ES-I3 (cell line): ENCODE data around the gene PTCH1.

Experiments
- H3K36me3 ChIP-seq: 2 replicates; pipeline ENCODE4 v1.6.1; 2013; ENCODE audit warnings: mild to moderate bottlenecking, low read length, control low read depth, moderate library complexity; ENCODE audit not compliant: insufficient read depth
- H3K4me1 ChIP-seq: 2 replicates; pipeline ENCODE4 v1.6.1; 2013; ENCODE audit warnings: mild to moderate bottlenecking, control low read depth, low read length; ENCODE audit not compliant: insufficient read depth
- H3K9ac ChIP-seq: 2 replicates; pipeline ENCODE4 v1.6.1; 2013; ENCODE audit warnings: low read depth, mild to moderate bottlenecking, low read length, moderate library complexity
- H3K9me3 ChIP-seq: 2 replicates; pipeline ENCODE4 v1.6.1; 2013; ENCODE audit warnings: mild to moderate bottlenecking, low read length, moderate library complexity; ENCODE audit not compliant: control insufficient read depth, insufficient read depth

PTCH1 gene

GRCh38 chr9:95455714-95456113, 61.1 kb downstream of the PTCH1 start:
- H3K9me3 ChIP-seq: no peaks in the 10 kb centered on the region
- peaks cover 5% of the 10 kb centered on the region; the same call in 1 of the 2 replicates for H3K4me1 ChIP-seq
- no peak overlapping the region for H3K9ac ChIP-seq
- H3K36me3 ChIP-seq: peaks cover 9% of the 10 kb centered on the region; the same call in 1 of the 2 replicates

DNA sequence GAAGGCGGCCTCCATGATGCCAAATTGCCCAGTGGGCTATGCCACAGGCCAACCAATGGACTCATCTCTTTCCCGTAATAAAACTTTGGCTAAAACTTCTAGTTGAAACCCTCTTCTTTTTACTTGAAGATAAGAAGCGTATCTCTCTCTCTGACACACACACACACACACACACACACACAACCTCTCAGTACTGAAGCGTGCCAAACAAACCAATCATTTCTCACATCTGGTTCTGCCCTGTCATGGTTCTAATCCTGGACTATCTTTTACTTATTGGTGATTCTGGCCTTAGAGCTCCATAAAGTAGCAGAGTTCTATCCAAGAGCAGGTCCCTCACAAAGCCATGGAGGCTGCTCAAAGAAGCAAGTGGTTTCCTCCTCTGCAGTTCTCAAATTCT, 64.6 kb downstream of the PTCH1 start:
- peaks cover 20% of the 10 kb centered on the region for H3K4me1 ChIP-seq
- H3K9me3 ChIP-seq: no peaks in the 10 kb centered on the region
- no peak overlapping the region for H3K9ac ChIP-seq
- peaks cover 12% of the 10 kb centered on the region; the same call in 1 of the 2 replicates for H3K36me3 ChIP-seq

DNA sequence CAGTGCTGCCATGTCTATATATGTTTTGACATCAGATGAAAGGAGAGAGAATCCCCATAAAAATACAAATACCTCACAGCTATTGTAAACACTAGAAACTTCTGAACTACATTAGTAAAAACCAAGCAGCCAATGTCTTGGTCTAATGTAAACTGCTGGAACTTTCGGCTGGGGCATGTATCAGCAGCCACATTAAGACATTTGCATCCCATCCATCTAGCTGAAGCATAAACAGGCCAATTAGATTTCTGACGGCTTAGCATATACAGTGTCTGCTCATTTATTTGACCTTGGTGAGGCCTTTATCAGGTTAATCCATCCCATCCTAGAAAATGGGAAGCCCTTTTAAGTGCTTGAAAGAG, 65.7 kb downstream of the PTCH1 start:
- Histone ChIP-seq H3K9ac (no peak overlapping the region), H3K4me1 (peaks cover 20% of the 10 kb centered on the region), H3K9me3 (no peaks in the 10 kb centered on the region), H3K36me3 (peaks cover 12% of the 10 kb centered on the region; the same call in 1 of the 2 replicates)

DNA sequence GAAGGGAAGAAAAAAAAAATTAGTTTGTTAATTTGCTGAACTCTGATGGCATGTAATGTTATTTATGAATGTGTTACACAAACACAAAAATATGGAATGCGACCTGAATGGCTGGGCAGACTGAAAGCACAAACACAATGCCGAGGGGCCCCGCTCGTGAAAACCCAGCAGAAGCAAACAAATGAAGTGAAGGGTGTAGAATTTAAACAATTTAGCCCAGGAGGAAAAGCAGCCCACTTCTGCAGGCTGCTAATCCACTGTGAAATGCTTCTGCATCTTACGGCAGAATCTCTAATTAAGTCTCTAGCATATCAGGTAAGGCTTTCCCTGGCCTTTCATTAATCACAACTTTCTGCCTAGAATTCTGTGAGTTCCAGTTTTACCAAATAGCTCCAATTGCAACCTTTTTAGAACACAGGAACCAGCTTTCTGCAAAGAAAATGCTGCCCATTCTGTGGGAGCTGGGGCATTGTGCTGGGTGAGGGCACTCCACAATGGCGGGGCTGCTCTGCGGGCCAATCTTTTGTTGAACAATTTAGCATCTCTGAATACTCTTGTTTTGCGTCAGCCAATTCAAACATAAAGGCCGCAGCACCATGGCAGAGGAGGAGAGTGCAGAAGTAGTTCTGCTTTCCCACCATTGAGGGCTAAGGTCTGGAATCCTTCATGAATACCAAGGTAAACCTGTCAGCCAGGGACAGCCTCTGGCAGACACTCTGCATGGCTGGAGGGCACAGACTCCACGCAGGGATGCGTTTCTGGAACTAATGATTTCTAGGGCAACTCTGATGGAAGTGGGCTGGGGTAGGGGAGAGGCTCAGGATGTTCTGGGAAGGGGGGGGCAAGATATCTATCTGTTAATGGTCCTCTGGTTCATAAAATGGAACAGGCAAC, 66.4 kb downstream of the PTCH1 start:
- Histone ChIP-seq H3K36me3 (peaks cover 15% of the 10 kb centered on the region; the same call in 1 of the 2 replicates), H3K9me3 (no peaks in the 10 kb centered on the region), H3K4me1 (peaks cover 20% of the 10 kb centered on the region), H3K9ac (no peak overlapping the region)

DNA sequence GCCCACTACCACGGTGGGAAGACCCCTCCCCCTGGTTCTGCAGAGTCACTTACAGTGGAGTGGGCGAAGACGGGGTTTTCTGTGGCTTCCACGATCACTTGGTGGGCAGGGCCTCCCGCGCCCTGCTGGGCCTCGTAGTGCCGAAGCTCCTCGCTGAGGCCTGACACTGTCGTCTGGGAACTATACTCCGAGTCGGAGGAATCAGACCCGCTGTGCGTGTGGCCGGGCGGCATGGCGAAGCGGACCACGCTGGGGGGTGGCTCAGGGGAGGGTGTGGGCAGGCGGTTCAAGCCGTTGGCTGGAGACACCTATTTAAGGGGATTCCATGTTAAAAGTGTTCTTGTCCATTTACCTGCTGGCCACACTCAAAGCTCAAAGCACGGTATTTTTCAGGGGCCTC, 67.8 kb downstream of the PTCH1 start:
- no peaks in the 10 kb centered on the region for H3K9me3 ChIP-seq
- peaks cover 20% of the 10 kb centered on the region for H3K4me1 ChIP-seq
- H3K36me3 ChIP-seq: peaks cover 17% of the 10 kb centered on the region; the same call in 1 of the 2 replicates
- no peak overlapping the region for H3K9ac ChIP-seq

GRCh38 chr9:95447660-95448420, 68.9 kb downstream of the PTCH1 start:
- Histone ChIP-seq H3K9me3 (no peaks in the 10 kb centered on the region), H3K4me1 (peaks cover 20% of the 10 kb centered on the region), H3K9ac (no peak overlapping the region), H3K36me3 (peaks cover 8% of the 10 kb centered on the region; the same call in 1 of the 2 replicates)

- H3K4me1 ChIP-seq: peaks cover 20% of the 10 kb centered on the region
- H3K9ac ChIP-seq: no peak overlapping the region
- peaks cover 8% of the 10 kb centered on the region; the same call in 1 of the 2 replicates for H3K36me3 ChIP-seq
- no peaks in the 10 kb centered on the region for H3K9me3 ChIP-seq
Measured at GRCh38 chr9:95446984-95447383, 69.8 kb downstream of the PTCH1 start.

DNA sequence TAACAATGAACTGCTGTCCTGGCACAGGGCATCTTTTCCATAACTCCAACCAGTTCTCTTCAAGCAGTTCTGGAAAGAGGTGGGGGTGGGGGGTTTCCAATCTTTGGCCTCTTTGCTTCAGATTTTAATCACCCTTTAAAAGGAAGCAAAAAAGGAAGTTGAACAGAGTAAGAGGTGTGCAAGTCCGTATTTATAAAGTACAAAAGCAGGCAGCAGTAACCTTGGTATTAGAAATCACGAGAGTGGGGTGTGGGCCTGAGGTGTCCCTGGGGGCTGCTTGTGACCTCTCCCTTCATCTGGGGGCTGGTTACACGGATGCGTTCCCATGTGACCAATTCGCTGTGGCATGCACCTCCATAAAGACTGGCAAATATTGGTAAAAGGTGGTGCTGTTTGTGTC, 70.5 kb downstream of the PTCH1 start:
- H3K4me1 ChIP-seq: peaks cover 20% of the 10 kb centered on the region
- no peak overlapping the region for H3K9ac ChIP-seq
- H3K36me3 ChIP-seq: peaks cover 8% of the 10 kb centered on the region; the same call in 1 of the 2 replicates
- H3K9me3 ChIP-seq: no peaks in the 10 kb centered on the region

GRCh38 chr9:95444160-95444559, 72.6 kb downstream of the PTCH1 start:
- H3K9ac ChIP-seq: no peak overlapping the region
- no peaks in the 10 kb centered on the region for H3K9me3 ChIP-seq
- peaks cover 8% of the 10 kb centered on the region; the same call in 1 of the 2 replicates for H3K36me3 ChIP-seq
- H3K4me1 ChIP-seq: peaks cover 9% of the 10 kb centered on the region; the same call in 1 of the 2 replicates

DNA sequence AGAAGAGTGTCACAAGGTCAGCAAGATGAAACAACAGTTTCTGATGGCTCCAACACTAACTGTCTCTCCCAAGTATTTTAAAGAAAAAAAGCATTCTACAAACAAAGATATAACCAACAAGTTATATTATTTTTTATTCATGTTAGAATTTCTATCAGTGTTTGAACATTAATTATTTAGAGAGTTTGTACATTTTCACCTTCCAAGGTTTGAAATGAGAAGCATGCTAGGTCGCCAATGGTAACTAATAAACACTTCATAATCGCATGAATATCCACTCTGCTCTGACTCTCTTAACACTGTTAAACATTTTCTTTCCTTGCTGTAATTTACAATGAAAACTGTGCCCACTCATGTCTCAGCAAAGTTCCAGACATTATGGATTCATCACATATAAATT, 73.5 kb downstream of the PTCH1 start:
- H3K9ac ChIP-seq: no peak overlapping the region
- H3K36me3 ChIP-seq: peaks cover 6% of the 10 kb centered on the region; the same call in 1 of the 2 replicates
- no peaks in the 10 kb centered on the region for H3K9me3 ChIP-seq
- 0 out of 2 replicates have a peak, but pooled peaks cover under 1% of the 10 kb centered on the region for H3K4me1 ChIP-seq

- Histone ChIP-seq H3K4me1 (no peaks in the 10 kb centered on the region), H3K9me3 (no peaks in the 10 kb centered on the region), H3K36me3 (peaks cover 6% of the 10 kb centered on the region; the same call in 1 of the 2 replicates), H3K9ac (no peak overlapping the region)
Measured at GRCh38 chr9:95441081-95441480, 75.7 kb downstream of the PTCH1 start.

- H3K36me3 ChIP-seq: peaks cover 3% of the 10 kb centered on the region; the same call in 1 of the 2 replicates
Measured at GRCh38 chr9:95440447-95440846, 76.3 kb downstream of the PTCH1 start.

DNA sequence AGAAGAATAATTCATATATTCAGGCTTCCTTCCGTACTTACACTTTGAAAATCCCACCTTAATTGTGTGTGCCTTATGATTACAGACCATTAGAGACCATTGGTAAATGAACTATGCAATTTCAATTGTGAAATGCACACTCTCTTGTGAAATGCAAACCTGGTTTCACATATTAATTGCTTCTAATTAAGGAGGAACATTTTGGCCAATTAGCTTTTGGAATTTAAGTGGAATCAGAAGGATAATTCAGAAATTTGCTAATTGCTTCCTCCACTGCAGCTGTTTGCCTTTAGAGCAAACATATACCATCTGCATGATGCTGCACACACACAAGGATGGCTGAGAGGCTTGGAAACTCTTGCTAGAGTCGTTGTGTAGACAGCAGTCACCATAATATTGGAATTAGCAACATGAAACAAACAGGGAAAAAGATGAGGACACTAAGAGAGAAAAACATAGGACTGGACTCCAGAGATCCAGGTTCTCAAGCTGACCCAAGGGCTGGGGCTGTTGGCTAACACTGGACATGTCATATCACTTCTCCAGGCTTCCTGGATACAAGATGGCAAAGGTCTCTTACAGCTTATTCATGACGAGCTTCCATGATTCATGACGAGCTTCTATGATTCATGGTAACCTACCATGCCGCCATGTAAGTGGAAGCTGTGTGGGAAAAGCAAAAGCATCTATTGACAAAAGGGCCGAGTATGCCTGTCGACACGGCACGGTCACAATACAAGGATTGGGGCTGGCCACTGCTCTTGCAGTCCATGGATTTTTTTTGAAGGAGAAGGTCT, 78.0 kb downstream of the PTCH1 start:
- no peaks in the 10 kb centered on the region for H3K9me3 ChIP-seq
- H3K9ac ChIP-seq: no peak overlapping the region
- no peaks in the 10 kb centered on the region for H3K36me3 ChIP-seq
- peaks cover 5% of the 10 kb centered on the region; the same call in 1 of the 2 replicates for H3K4me1 ChIP-seq

More at GRCh38 chr9:95440447-95440846, 76.3 kb downstream of the PTCH1 start:
- H3K4me1 ChIP-seq: no peaks in the 10 kb centered on the region
- no peak overlapping the region for H3K9ac ChIP-seq
- no peaks in the 10 kb centered on the region for H3K9me3 ChIP-seq

DNA sequence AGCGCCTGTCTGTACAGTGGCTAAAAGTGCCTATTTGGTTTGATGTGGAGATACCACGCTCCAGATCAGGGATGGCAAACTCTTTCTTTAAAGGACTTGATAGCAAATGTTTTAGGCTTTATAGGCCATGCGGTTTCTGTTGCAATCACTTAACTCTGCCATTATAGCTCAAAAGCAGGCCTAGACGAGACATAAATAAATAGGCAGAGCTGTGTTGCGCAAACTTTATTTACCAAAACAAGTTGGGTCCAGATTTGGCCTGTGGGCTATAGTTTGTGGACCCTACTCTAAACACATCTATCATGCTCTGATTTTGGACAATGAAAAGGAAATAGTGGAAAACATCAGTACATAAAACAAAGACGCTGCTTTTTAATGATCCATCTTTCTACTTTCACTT, 79.2 kb downstream of the PTCH1 start:
- H3K9ac ChIP-seq: no peak overlapping the region
- no peaks in the 10 kb centered on the region for H3K36me3 ChIP-seq
- no peaks in the 10 kb centered on the region for H3K9me3 ChIP-seq
- peaks cover 5% of the 10 kb centered on the region; the same call in 1 of the 2 replicates for H3K4me1 ChIP-seq
